Measurements from ENCODE around the gene KLF9. TPM values are rescaled to one million over a fixed set of nuclear protein-coding genes. Genes with fewer than 3 reads are reported as not detected.

Gene KLF9
- total RNA-seq, 1 experiment from 2014 or later = 7.0 TPM

GRCh38 chr9:70385426-70385825, 29.0 kb downstream of the KLF9 start:
- DNase-seq = no peak
- Histone ChIP-seq H3K79me2 (ENCODE audit: low read depth) (no peaks in the 10 kb centered on the region), H3K27ac (no peak overlapping the region), H3F3A (ENCODE audit: insufficient read depth, low read depth) (peaks cover 3% of the 10 kb centered on the region; the same call in 1 of the 2 replicates), H3K36me3 (ENCODE audit: low read depth) (no peaks in the 10 kb centered on the region), H3K27me3 (ENCODE audit: insufficient read depth, low read depth) (no peaks in the 10 kb centered on the region), H3K4me2 (no peak overlapping the region), H3K9me2 (ENCODE audit: insufficient read depth) (no peaks in the 10 kb centered on the region), H3K9me3 (ENCODE audit: insufficient read depth, low read depth) (no peaks in the 10 kb centered on the region), H3K4me3 (no peak overlapping the region), H4K20me1 (ENCODE audit: insufficient read depth) (no peaks in the 10 kb centered on the region), H2AFZ (no peak overlapping the region), H3K4me1 (replicated peaks; ENCODE audit: insufficient read depth) (no peaks in the 10 kb centered on the region)
- intact Hi-C loops (cut with micrococcal nuclease; ENCODE audit: unreplicated experiment) = no loop called here
- CTCF ChIA-PET = no interaction called here
- POLR2A ChIA-PET (ENCODE audit: unreplicated experiment) = no interaction called here
- TF ChIP-seq CTCF (conservative IDR thresholded peaks at IDR 0.05) = no peak
- TF ChIP-seq EZH2 (IDR thresholded peaks at IDR 0.05; ENCODE audit: low read depth) = no peak
- no TSS peak for BruUV-seq (replicated peaks)

- no peaks in the 10 kb centered on the region for H3K9me3 ChIP-seq (ENCODE audit: insufficient read depth, low read depth)
- H3K4me1 ChIP-seq (replicated peaks; ENCODE audit: insufficient read depth) = no peaks in the 10 kb centered on the region
- no peak overlapping the region for H3K4me2 ChIP-seq
- no peaks in the 10 kb centered on the region for H3K79me2 ChIP-seq (ENCODE audit: low read depth)
- TF ChIP-seq CTCF (conservative IDR thresholded peaks at IDR 0.05) = no peak
- intact Hi-C loops (cut with micrococcal nuclease; ENCODE audit: unreplicated experiment) = no loop called here
- no peak overlapping the region for H3K4me3 ChIP-seq
- CTCF ChIA-PET = no interaction called here
- BruUV-seq (replicated peaks) = no TSS peak
- H3K36me3 ChIP-seq (ENCODE audit: low read depth) = no peaks in the 10 kb centered on the region
- H3K9me2 ChIP-seq (ENCODE audit: insufficient read depth) = no peaks in the 10 kb centered on the region
- H3F3A ChIP-seq (ENCODE audit: insufficient read depth, low read depth) = peaks cover 3% of the 10 kb centered on the region; the same call in 1 of the 2 replicates
- H3K27ac ChIP-seq = no peak overlapping the region
- no peaks in the 10 kb centered on the region for H4K20me1 ChIP-seq (ENCODE audit: insufficient read depth)
- no peak for DNase-seq
- POLR2A ChIA-PET (ENCODE audit: unreplicated experiment) = no interaction called here
- no peaks in the 10 kb centered on the region for H3K27me3 ChIP-seq (ENCODE audit: insufficient read depth, low read depth)
- H2AFZ ChIP-seq = no peak overlapping the region
Measured at GRCh38 chr9:70382709-70383605, 31.5 kb downstream of the KLF9 start.

DNA sequence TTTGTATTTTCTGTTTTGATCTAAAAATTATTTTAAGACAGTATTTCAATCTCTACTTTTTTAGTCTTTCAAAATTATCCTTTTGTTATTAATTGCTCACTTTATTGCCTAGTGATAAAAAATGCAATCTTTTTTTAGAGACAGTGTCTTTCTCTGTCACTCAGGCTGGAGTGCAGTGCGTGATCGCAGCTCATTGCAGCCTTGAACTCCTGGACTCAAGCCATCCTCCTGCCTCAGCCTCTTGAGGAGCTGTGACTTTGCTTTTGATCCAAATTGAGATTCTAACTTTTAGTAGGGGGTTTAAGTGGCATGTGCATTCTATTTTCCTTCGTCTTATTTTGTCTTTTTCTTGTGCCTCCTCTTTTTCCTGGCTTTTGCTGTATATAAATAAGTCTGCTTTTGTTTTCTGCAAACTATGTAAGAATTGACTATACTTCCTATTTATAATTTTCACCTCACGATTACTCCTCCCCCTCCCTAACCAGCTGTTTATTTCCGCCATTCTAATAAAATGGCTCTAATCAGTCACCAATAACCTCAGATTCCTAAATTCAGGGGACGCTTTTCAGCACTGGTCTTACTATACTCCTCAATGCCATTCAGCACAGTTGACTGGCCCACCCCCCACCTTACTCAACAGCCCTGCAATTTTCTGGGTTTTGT, 32.3 kb downstream of the KLF9 start:
- Histone ChIP-seq H3K27ac (no peak overlapping the region), H3K4me1 (replicated peaks; ENCODE audit: insufficient read depth) (no peaks in the 10 kb centered on the region), H2AFZ (no peak overlapping the region), H3K9me3 (ENCODE audit: insufficient read depth, low read depth) (no peaks in the 10 kb centered on the region), H4K20me1 (ENCODE audit: insufficient read depth) (no peaks in the 10 kb centered on the region), H3K27me3 (ENCODE audit: insufficient read depth, low read depth) (no peaks in the 10 kb centered on the region), H3K36me3 (ENCODE audit: low read depth) (no peaks in the 10 kb centered on the region), H3K4me2 (no peak overlapping the region), H3K4me3 (no peak overlapping the region), H3K79me2 (ENCODE audit: low read depth) (no peaks in the 10 kb centered on the region), H3F3A (ENCODE audit: insufficient read depth, low read depth) (peaks cover 3% of the 10 kb centered on the region; the same call in 1 of the 2 replicates), H3K9me2 (ENCODE audit: insufficient read depth) (no peaks in the 10 kb centered on the region)
- no peak for DNase-seq
- no TSS peak for BruUV-seq (replicated peaks)
- CTCF ChIA-PET = no interaction called here
- TF ChIP-seq EZH2 (IDR thresholded peaks at IDR 0.05; ENCODE audit: low read depth) (no peak), CTCF (conservative IDR thresholded peaks at IDR 0.05) (no peak)
- intact Hi-C loops (cut with micrococcal nuclease; ENCODE audit: unreplicated experiment) = no loop called here
- POLR2A ChIA-PET (ENCODE audit: unreplicated experiment) = no interaction called here
